C4-2B (cell line): ENCODE data around the gene C1QTNF9.

Source experiments
- H3K27ac ChIP-seq: fragments of 450-650 bp; 2 replicates; pipeline ENCODE4 v1.5.1; 2017
- CTCF ChIP-seq: fragments of 450-650 bp; conservative IDR thresholded peaks from 2 replicates; pipeline ENCODE4 v1.5.1; 2017; ENCODE audit warnings: mild to moderate bottlenecking
- ZFX ChIP-seq: fragments of 450-650 bp; IDR thresholded peaks from 2 replicates; pipeline ENCODE4 v1.6.1; 2017

The C1QTNF9 gene

DNA sequence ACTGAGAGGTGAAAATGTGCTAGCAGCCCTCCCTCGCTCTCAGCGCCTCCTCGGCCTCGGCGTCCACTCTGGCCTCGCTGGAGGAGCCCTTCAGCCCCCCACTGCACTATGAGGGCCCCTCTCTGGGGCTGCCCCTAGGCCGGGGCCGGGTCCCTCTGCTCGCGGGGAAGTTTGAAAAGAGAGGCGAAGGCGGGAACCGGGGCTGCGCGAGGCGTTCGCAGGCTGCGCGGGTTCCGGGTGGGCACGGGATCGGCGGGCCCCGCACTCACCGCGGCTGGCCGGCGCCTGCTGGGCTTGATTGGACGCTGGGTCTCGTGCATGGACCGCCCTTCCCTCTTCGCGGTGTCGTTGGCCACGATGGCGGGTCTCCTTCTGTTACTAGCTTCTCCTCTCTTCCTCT, 29.3 kb downstream of the C1QTNF9 start:
- no peak for TF ChIP-seq CTCF
- no peak for TF ChIP-seq ZFX
- no peak overlapping the region for H3K27ac ChIP-seq

DNA sequence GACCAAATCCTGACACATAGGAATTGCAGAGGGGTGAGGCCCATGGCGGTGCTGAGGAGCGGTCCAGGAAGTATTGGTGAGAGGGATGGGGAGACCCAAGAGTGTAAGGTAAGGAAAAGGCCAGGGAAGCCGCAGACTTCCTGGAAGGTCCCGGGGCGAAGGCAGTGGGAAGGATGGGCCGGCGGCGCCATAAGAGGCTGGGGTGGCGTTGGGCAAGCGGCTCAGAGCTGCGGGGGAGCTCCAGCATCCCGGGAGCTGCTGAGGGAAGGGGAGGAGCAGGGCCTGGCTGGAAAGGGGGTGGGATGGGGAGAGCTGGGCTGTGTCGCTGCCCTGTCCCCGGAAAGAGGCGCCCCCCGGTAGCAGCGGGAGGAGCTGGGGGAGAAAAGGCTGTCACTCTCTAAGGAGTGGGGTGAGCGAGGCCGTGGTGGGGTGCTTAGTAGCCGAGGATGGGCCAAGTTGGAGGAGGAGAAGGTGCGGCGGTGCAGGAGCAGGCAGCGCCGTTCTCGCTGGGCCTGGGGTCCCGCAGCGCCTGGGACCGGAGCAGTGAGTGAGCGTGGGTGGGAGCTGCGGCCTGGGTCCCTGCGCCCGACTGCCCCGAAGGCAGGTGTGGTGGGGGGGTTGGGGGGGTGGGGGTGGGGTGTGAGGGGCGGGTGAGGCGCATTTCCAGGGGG, 30.7 kb downstream of the C1QTNF9 start:
- H3K27ac ChIP-seq, result no peak overlapping the region
- no peak for TF ChIP-seq CTCF
- no peak for TF ChIP-seq ZFX

- H3K27ac ChIP-seq, result no peak overlapping the region
- TF ChIP-seq CTCF (no peak), ZFX (no peak)
Measured at GRCh38 chr13:24340608-24340955, 31.2 kb downstream of the C1QTNF9 start.

DNA sequence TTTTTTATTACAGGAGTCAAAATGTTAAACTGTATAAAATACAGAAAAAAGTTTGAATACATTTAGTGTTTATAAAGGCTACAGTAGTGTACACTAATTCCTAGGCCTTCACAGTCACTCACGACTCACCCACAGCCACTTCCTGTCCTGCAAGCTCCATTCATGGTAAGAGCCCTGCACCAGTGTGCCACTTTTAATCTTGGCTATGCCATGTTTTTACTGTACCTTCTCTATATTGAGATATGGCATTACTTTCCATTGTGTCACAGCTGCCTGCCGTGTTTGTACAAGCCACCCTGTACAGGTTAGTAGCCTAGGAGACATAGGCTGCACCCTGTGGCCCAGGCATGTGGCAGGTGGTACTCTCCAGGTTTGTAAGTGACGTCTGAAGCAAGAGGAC, 32.1 kb downstream of the C1QTNF9 start:
- no peak for TF ChIP-seq ZFX
- TF ChIP-seq CTCF, result no peak
- H3K27ac ChIP-seq, result no peak overlapping the region

DNA sequence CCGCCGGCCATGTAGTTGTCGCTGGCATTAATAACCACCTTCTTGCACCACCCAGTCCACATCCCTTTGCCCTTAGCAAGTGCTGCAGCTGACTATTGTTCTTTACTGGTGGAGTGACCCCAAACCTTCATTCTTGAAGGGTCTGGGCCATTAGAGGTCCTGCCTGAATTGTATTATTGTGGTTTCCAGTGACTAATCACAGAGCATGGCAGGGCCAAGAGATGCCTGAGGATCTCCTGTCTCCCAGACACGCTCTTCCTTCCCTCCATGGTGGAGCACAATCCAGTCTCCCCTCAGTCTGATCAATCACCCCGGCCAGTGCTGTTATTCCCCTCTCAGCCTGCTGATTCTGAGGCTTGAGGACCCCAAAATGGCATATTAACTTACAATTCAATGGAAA, 39.0 kb downstream of the C1QTNF9 start:
- peak overlapping the region; percentile 66 for H3K27ac ChIP-seq
- no peak for TF ChIP-seq ZFX
- TF ChIP-seq CTCF, result no peak

- peak; percentile 54; the same call in 1 of the 2 replicates for TF ChIP-seq ZFX
- TF ChIP-seq CTCF, result no peak
Measured at GRCh38 chr13:24348797-24349515, 39.6 kb downstream of the C1QTNF9 start.

DNA sequence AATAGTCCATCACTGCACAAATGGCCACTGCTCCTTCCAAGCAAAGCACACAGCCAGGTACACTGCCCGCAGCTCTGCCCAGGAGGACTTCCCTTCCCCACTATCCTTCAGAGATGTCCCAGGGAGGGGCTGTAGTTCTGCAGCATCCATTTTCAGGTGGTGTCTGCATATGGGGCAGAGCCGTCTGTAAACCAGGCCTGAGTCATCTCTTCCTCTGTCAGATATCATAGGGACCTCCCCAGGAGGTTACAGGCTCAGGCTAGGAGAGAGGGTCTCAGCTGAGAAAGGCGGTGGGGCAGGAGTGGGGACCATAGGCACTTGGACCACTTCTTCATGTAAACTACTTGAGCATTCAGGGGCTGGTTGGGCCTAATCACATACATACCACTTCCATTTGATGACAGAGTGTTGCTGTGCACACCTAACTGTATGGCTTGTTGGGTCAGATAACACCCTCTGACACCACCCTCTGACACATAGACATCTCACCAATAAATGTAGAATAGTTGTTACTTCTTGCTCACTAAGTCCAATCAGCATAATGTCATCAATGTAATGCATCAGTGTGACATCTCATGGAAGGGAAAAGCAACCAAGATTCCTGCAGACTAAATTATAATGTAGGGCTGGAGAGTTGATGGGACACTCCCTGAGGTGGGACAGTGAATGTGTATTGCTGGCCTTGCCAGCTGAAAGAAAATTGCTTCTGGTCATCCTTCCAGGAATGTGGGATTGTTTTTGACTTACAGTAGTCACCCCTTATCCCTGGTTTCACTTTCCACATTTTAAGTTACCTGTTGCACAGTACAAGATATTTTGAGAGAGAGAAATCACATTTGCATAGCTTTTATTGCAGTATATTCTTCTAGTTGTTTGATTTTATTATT, 40.6 kb downstream of the C1QTNF9 start:
- peak overlapping the region; percentile 66 for H3K27ac ChIP-seq

More at GRCh38 chr13:24348797-24349515, 39.6 kb downstream of the C1QTNF9 start:
- peak overlapping the region; percentile 66 for H3K27ac ChIP-seq
